Measurements from ENCODE around the gene LIMK1.
"Not testable (repeated sequence)": the region's sequence is repeated elsewhere in the genome, so short reads cannot be mapped to it uniquely, and the experiment has no call there.

Gene LIMK1

GRCh38 chr7:74083117-74083876 is at the start of gene LIMK1:
LIMK1 (plus strand) TSS chr7:74083804; CDS start chr7:74083991, 187 bp downstream.
- H3K4me1 Mint-ChIP-seq = peaks cover 10% of the 10 kb centered on the region
- ATAC-seq (peak; percentile 78), DNase-seq (peak; percentile 85)
- no peaks in the 10 kb centered on the region for H3K27me3 Mint-ChIP-seq
- peak within 1 kb of the TSS; percentile 84 for H3K4me3 Mint-ChIP-seq
- peaks cover 8% of the 10 kb centered on the region for H3K36me3 Mint-ChIP-seq (ENCODE audit: low read depth)
- H3K27ac Mint-ChIP-seq = peak within 1 kb of the TSS; percentile 82
- H3K9me3 Mint-ChIP-seq = no peaks in the 10 kb centered on the region

GRCh38 chr7:74037609-74038008 is 46.0 kb upstream of the LIMK1 start:
- Mint-ChIP-seq H3K27ac (no peak overlapping the region), H3K27me3 (peaks cover 5% of the 10 kb centered on the region)
- no peak for ATAC-seq

GRCh38 chr7:74038194-74038961 is 45.2 kb upstream of the LIMK1 start:
- DNase-seq = no peak
- Mint-ChIP-seq H3K4me1 (no peaks in the 10 kb centered on the region), H3K27ac (no peak overlapping the region), H3K4me3 (no peak overlapping the region), H3K9me3 (no peaks in the 10 kb centered on the region), H3K36me3 (ENCODE audit: low read depth) (no peaks in the 10 kb centered on the region), H3K27me3 (no peaks in the 10 kb centered on the region)
- no peak for ATAC-seq

More at GRCh38 chr7:74037609-74038008, 46.0 kb upstream of the LIMK1 start:
- H3K9me3 Mint-ChIP-seq = no peaks in the 10 kb centered on the region
- H3K4me1 Mint-ChIP-seq = no peaks in the 10 kb centered on the region
- no peak for DNase-seq
- no peak overlapping the region for H3K4me3 Mint-ChIP-seq
- H3K36me3 Mint-ChIP-seq (ENCODE audit: low read depth) = no peaks in the 10 kb centered on the region

- H3K36me3 Mint-ChIP-seq (ENCODE audit: low read depth) = no peaks in the 10 kb centered on the region
- no peak overlapping the region for H3K27ac Mint-ChIP-seq
- DNase-seq = no peak
- no peak for ATAC-seq
- H3K4me1 Mint-ChIP-seq = no peaks in the 10 kb centered on the region
- no peaks in the 10 kb centered on the region for H3K27me3 Mint-ChIP-seq
- no peak overlapping the region for H3K4me3 Mint-ChIP-seq
- H3K9me3 Mint-ChIP-seq = no peaks in the 10 kb centered on the region
Measured at GRCh38 chr7:74039337-74039736, 44.3 kb upstream of the LIMK1 start.

- Mint-ChIP-seq H3K27me3 (no peaks in the 10 kb centered on the region), H3K9me3 (no peaks in the 10 kb centered on the region), H3K4me3 (no peak overlapping the region), H3K36me3 (ENCODE audit: low read depth) (no peaks in the 10 kb centered on the region), H3K4me1 (no peaks in the 10 kb centered on the region), H3K27ac (no peak overlapping the region)
- no peak for DNase-seq
- no peak for ATAC-seq
Measured at GRCh38 chr7:74040101-74040790, 43.4 kb upstream of the LIMK1 start.

- Mint-ChIP-seq H3K36me3 (ENCODE audit: low read depth) (no peaks in the 10 kb centered on the region), H3K9me3 (no peaks in the 10 kb centered on the region)
- ATAC-seq = no peak
Measured at GRCh38 chr7:74040791-74041520, 42.6 kb upstream of the LIMK1 start.

GRCh38 chr7:74042746-74043522 is 40.7 kb upstream of the LIMK1 start:
- Mint-ChIP-seq H3K4me3 (no peak overlapping the region), H3K36me3 (ENCODE audit: low read depth) (no peaks in the 10 kb centered on the region), H3K9me3 (no peaks in the 10 kb centered on the region), H3K27me3 (no peaks in the 10 kb centered on the region), H3K4me1 (no peaks in the 10 kb centered on the region), H3K27ac (no peak overlapping the region)
- DNase-seq = no peak
- no peak for ATAC-seq

More at GRCh38 chr7:74040791-74041520, 42.6 kb upstream of the LIMK1 start:
- H3K27me3 Mint-ChIP-seq = no peaks in the 10 kb centered on the region
- no peak overlapping the region for H3K4me3 Mint-ChIP-seq
- H3K27ac Mint-ChIP-seq = no peak overlapping the region
- H3K4me1 Mint-ChIP-seq = no peaks in the 10 kb centered on the region
- no peak for DNase-seq

GRCh38 chr7:74043523-74043951 is 40.1 kb upstream of the LIMK1 start:
- no peaks in the 10 kb centered on the region for H3K36me3 Mint-ChIP-seq (ENCODE audit: low read depth)
- no peaks in the 10 kb centered on the region for H3K4me1 Mint-ChIP-seq
- no peak overlapping the region for H3K27ac Mint-ChIP-seq
- H3K27me3 Mint-ChIP-seq = no peaks in the 10 kb centered on the region
- no peak overlapping the region for H3K4me3 Mint-ChIP-seq
- ATAC-seq = no peak
- no peak for DNase-seq
- H3K9me3 Mint-ChIP-seq = no peaks in the 10 kb centered on the region

- H3K36me3 Mint-ChIP-seq (ENCODE audit: low read depth) = no peaks in the 10 kb centered on the region
- H3K27me3 Mint-ChIP-seq = no peaks in the 10 kb centered on the region
- no peak overlapping the region for H3K27ac Mint-ChIP-seq
- H3K4me1 Mint-ChIP-seq = no peaks in the 10 kb centered on the region
- DNase-seq (no peak), ATAC-seq (no peak)
- no peaks in the 10 kb centered on the region for H3K9me3 Mint-ChIP-seq
- H3K4me3 Mint-ChIP-seq = no peak overlapping the region
Measured at GRCh38 chr7:74044366-74045350, 38.9 kb upstream of the LIMK1 start.

GRCh38 chr7:74046581-74046980 is 37.0 kb upstream of the LIMK1 start:
- ATAC-seq; DNase-seq; H3K4me3 Mint-ChIP-seq; H3K27ac Mint-ChIP-seq; H3K27me3 Mint-ChIP-seq; H3K9me3 Mint-ChIP-seq; H3K4me1 Mint-ChIP-seq; H3K36me3 Mint-ChIP-seq (ENCODE audit: low read depth): not testable (repeated sequence)

- no peak overlapping the region for H3K27ac Mint-ChIP-seq
Measured at GRCh38 chr7:74047804-74048380, 35.7 kb upstream of the LIMK1 start.

GRCh38 chr7:74048999-74049599 is 34.5 kb upstream of the LIMK1 start:
- Mint-ChIP-seq H3K27ac (no peak overlapping the region), H3K27me3 (peaks cover 5% of the 10 kb centered on the region), H3K4me1 (no peaks in the 10 kb centered on the region), H3K36me3 (ENCODE audit: low read depth) (no peaks in the 10 kb centered on the region), H3K4me3 (no peak overlapping the region), H3K9me3 (no peaks in the 10 kb centered on the region)
- DNase-seq (no peak), ATAC-seq (no peak)

More at GRCh38 chr7:74047804-74048380, 35.7 kb upstream of the LIMK1 start:
- H3K36me3 Mint-ChIP-seq (ENCODE audit: low read depth) = no peaks in the 10 kb centered on the region
- no peak for DNase-seq
- no peaks in the 10 kb centered on the region for H3K4me1 Mint-ChIP-seq
- H3K27me3 Mint-ChIP-seq = peaks cover 2% of the 10 kb centered on the region
- H3K4me3 Mint-ChIP-seq = no peak overlapping the region
- ATAC-seq = no peak
- no peaks in the 10 kb centered on the region for H3K9me3 Mint-ChIP-seq

Measured in activated naive CD8-positive, alpha-beta T cell treated with anti-CD3 and anti-CD28 coated beads, Interleukin-2, amount 50 U/mL, for 24 hours (primary cell).